WTC11 (cell line): ENCODE data around the gene KLK15. TPM values are rescaled to one million over a fixed set of nuclear protein-coding genes. Genes with fewer than 3 reads are reported as not detected.

Experiments
- ATAC-seq: fragments of 200-7000 bp; cut with Tn5 transposase; 2 replicates; pipeline ENCODE4 v1.10.0; 2021; ENCODE audit warnings: mild to moderate bottlenecking, moderate library complexity
- Bru-seq: library from RNA; stranded (reverse); fragments of 400-500 nt; gene quantifications from one replicate; lab custom pipeline; 2021; lab: Mats Ljungman, UMichigan
- CTCF ChIA-PET: fragments of 300-600 bp; sonication (Branson Sonifier 250); formaldehyde crosslinking; loops from one replicate; lab custom pipeline; 2021; ENCODE audit warnings: antibody characterized with exemption; lab: Charles Lee
- POLR2A ChIA-PET: fragments of 350-600 bp; sonication (Branson Sonifier 250); formaldehyde crosslinking; loops from one replicate; lab custom pipeline; 2021; ENCODE audit warnings: antibody characterized with exemption; lab: Charles Lee
- DNase-seq: peaks from one replicate; pipeline ENCODE4 v3.0.0; 2021; ENCODE audit warnings: low spot score
- H3K27ac Mint-ChIP-seq: 2 replicates; pipeline ENCODE4 v1.8.0; 2021; ENCODE audit warnings: mixed read lengths
- H3K27me3 Mint-ChIP-seq: 2 replicates; pipeline ENCODE4 v1.8.0; 2021; ENCODE audit warnings: low read depth, mild to moderate bottlenecking, moderate library complexity, mixed read lengths
- H3K36me3 Mint-ChIP-seq: 2 replicates; pipeline ENCODE4 v1.8.0; 2021; ENCODE audit warnings: mixed read lengths
- H3K4me1 Mint-ChIP-seq: 2 replicates; pipeline ENCODE4 v1.8.0; 2022; ENCODE audit warnings: mixed read lengths
- H3K4me3 Mint-ChIP-seq: 2 replicates; pipeline ENCODE4 v1.8.0; 2021; ENCODE audit warnings: mild to moderate bottlenecking, moderate library complexity, mixed read lengths
- H3K9me3 Mint-ChIP-seq: 2 replicates; pipeline ENCODE4 v1.8.0; 2021; ENCODE audit warnings: mixed read lengths
- ATF6 ChIP-seq: sonication (generic); formaldehyde crosslinking; IDR thresholded peaks from 2 replicates; pipeline ENCODE4 v1.8.1; 2023; ENCODE audit warnings: mild to moderate bottlenecking, missing genetic modification reagents
- CBFB ChIP-seq: sonication (generic); formaldehyde crosslinking; IDR thresholded peaks from 2 replicates; pipeline ENCODE4 v1.8.1; 2022; ENCODE audit warnings: mild to moderate bottlenecking, low read depth, missing genetic modification reagents
- CREM ChIP-seq: sonication (generic); formaldehyde crosslinking; IDR thresholded peaks from 2 replicates; pipeline ENCODE4 v1.8.1; 2022; ENCODE audit warnings: mild to moderate bottlenecking, missing genetic modification reagents, moderate library complexity
- ERG ChIP-seq: fragments of 250-450 bp; sonication (Bioruptor Pico); IDR thresholded peaks from 2 replicates; pipeline ENCODE4 v1.8.0; 2021; ENCODE audit warnings: mild to moderate bottlenecking
- ETV6 ChIP-seq: sonication (generic); formaldehyde crosslinking; IDR thresholded peaks from 2 replicates; pipeline ENCODE4 v1.8.1; 2022; ENCODE audit warnings: mild to moderate bottlenecking, missing genetic modification reagents
- FOXJ3 ChIP-seq: sonication (generic); formaldehyde crosslinking; IDR thresholded peaks from 2 replicates; pipeline ENCODE4 v1.9.0; 2021; ENCODE audit warnings: missing genetic modification reagents, mild to moderate bottlenecking, borderline replicate concordance
- FOXK1 ChIP-seq: sonication (generic); formaldehyde crosslinking; IDR thresholded peaks from 2 replicates; pipeline ENCODE4 v1.8.0; 2022; ENCODE audit warnings: mild to moderate bottlenecking, moderate library complexity, missing genetic modification reagents
- IRF2 ChIP-seq: sonication (generic); formaldehyde crosslinking; IDR thresholded peaks from 2 replicates; pipeline ENCODE4 v1.8.0; 2022; ENCODE audit warnings: low read depth, missing genetic modification reagents, borderline replicate concordance
- JAZF1 ChIP-seq: fragments of 250-450 bp; sonication (Bioruptor Pico); IDR thresholded peaks from 2 replicates; pipeline ENCODE4 v1.9.0; 2021; ENCODE audit warnings: moderate library complexity, mild to moderate bottlenecking, inconsistent platforms
- MAX ChIP-seq: sonication (generic); formaldehyde crosslinking; IDR thresholded peaks from 2 replicates; pipeline ENCODE4 v1.8.0; 2022; ENCODE audit warnings: mild to moderate bottlenecking, missing genetic modification reagents
- MYBL2 ChIP-seq: sonication (generic); formaldehyde crosslinking; IDR thresholded peaks from 2 replicates; pipeline ENCODE4 v1.8.1; 2023; ENCODE audit warnings: mild to moderate bottlenecking, moderate library complexity, missing genetic modification reagents
- NR1H2 ChIP-seq: sonication (generic); formaldehyde crosslinking; IDR thresholded peaks from 2 replicates; pipeline ENCODE4 v1.9.0; 2021; ENCODE audit warnings: mild to moderate bottlenecking, moderate library complexity, missing genetic modification reagents
- PRRX2 ChIP-seq: fragments of 250-450 bp; sonication (Bioruptor Pico); IDR thresholded peaks from 2 replicates; pipeline ENCODE4 v1.8.0; 2021; ENCODE audit warnings: mild to moderate bottlenecking
- SMAD3 ChIP-seq: sonication (generic); formaldehyde crosslinking; IDR thresholded peaks from 2 replicates; pipeline ENCODE4 v1.8.0; 2022; ENCODE audit warnings: missing genetic modification reagents, mild to moderate bottlenecking, borderline replicate concordance
- TCF7 ChIP-seq: sonication (generic); formaldehyde crosslinking; IDR thresholded peaks from 2 replicates; pipeline ENCODE4 v1.8.0; 2022; ENCODE audit warnings: mild to moderate bottlenecking, low read depth, missing genetic modification reagents, moderate library complexity
- ZNF317 ChIP-seq: sonication (generic); formaldehyde crosslinking; IDR thresholded peaks from 2 replicates; pipeline ENCODE4 v1.8.1; 2023; ENCODE audit warnings: low read depth, mild to moderate bottlenecking, moderate library complexity, missing genetic modification reagents, borderline replicate concordance
- ZNF416 ChIP-seq: fragments of 250-450 bp; sonication (Bioruptor Pico); IDR thresholded peaks from 2 replicates; pipeline ENCODE4 v1.9.0; 2021; ENCODE audit warnings: mild to moderate bottlenecking, inconsistent platforms
- ZNF423 ChIP-seq: fragments of 250-450 bp; sonication (Bioruptor Pico); IDR thresholded peaks from 2 replicates; pipeline ENCODE4 v2.1.2; 2022; ENCODE audit warnings: mild to moderate bottlenecking, moderate library complexity
- ZNF425 ChIP-seq: fragments of 250-450 bp; sonication (Bioruptor Pico); conservative IDR thresholded peaks from 2 replicates; pipeline ENCODE4 v1.9.0; 2021; ENCODE audit warnings: mild to moderate bottlenecking
- long read RNA-seq, 3 experiments: library from RNA in 1 of 3; library from capped mRNA in 1 of 3; library from polyadenylated mRNA in 1 of 3; unstranded in 2 of 3; stranded (forward) in 1 of 3; transcript quantifications; one replicate each; pipeline ENCODE4 v2.0.0, GENCODE V29; 2021
- total RNA-seq: library from RNA; stranded (reverse); gene quantifications from 3 replicates; pipeline ENCODE4 v1.2.3, GENCODE V29; 2021

The KLK15 gene
- not detected in 3 replicates for total RNA-seq
- percentile 23 among the genes with signal in this experiment for Bru-seq, nascent RNA
- long read RNA-seq, experiment 1: 0 reads
- long read RNA-seq, experiment 2: 0 reads
- long read RNA-seq, experiment 3: 0 reads

- TF ChIP-seq MYBL2 (CRISPR knock-in tag) (no peak), TCF7 (CRISPR knock-in tag) (no peak), ZNF317 (CRISPR knock-in tag) (no peak), NR1H2 (no peak), FOXK1 (CRISPR knock-in tag) (no peak), ZNF423 (no peak), ERG (CRISPR knock-in tag) (no peak), FOXJ3 (no peak), PRRX2 (CRISPR knock-in tag) (no peak)
- H3K27me3 Mint-ChIP-seq: peaks cover 55% of the 10 kb centered on the region
- H3K9me3 Mint-ChIP-seq: no peaks in the 10 kb centered on the region
- peaks cover 19% of the 10 kb centered on the region for H3K4me1 Mint-ChIP-seq
- ATAC-seq (no peak), DNase-seq (no peak)
- no peak within 1 kb of the TSS for H3K4me3 Mint-ChIP-seq
- H3K27ac Mint-ChIP-seq: no peak within 1 kb of the TSS
- ChIA-PET POLR2A (no interaction called here), CTCF (no interaction called here)
- no peaks in the 10 kb centered on the region for H3K36me3 Mint-ChIP-seq
These were observed at the start of gene KLK15 for GRCh38 chr19:50833117-50833801. Gene KLK15 (minus strand): TSS chr19:50833574. CDS start chr19:50831492, 2,082 bp downstream.

GRCh38 chr19:50882188-50882587 is 48.8 kb upstream of the KLK15 start:
- ATAC-seq (peak; percentile 34), DNase-seq (no peak)
- Mint-ChIP-seq H3K27me3 (peaks cover 37% of the 10 kb centered on the region), H3K4me3 (no peak overlapping the region), H3K27ac (no peak overlapping the region), H3K36me3 (no peaks in the 10 kb centered on the region), H3K9me3 (peaks cover 5% of the 10 kb centered on the region; the same call in 1 of the 2 replicates), H3K4me1 (peaks cover under 1% of the 10 kb centered on the region; the same call in 1 of the 2 replicates)
- CTCF ChIA-PET: interaction anchor here (0.6 to 1.3 kb wide), 2 partner anchors 41 to 135 kb away, joined by 3 to 6 read pairs; no protein-coding TSS in a partner anchor
- POLR2A ChIA-PET: interaction anchor here (0.6 kb wide), 1 partner anchor 252 kb away, joined by 3 read pairs; no protein-coding TSS in a partner anchor
- TF ChIP-seq MAX (CRISPR knock-in tag) (no peak), SMAD3 (CRISPR knock-in tag) (no peak), ATF6 (no peak), CBFB (CRISPR knock-in tag) (no peak), JAZF1 (CRISPR knock-in tag) (no peak), IRF2 (CRISPR knock-in tag) (no peak), ZNF416 (CRISPR knock-in tag) (no peak), CREM (CRISPR knock-in tag) (no peak), ETV6 (no peak), NR1H2 (no peak), ZNF423 (no peak), ZNF425 (CRISPR knock-in tag) (no peak)
